NCI-H2107 treated with DMSO at 0.1 percent for 48 hours (cell line): ENCODE results near the gene MAP3K3.
A peak's percentile ranks its signal among the peaks of the same experiment; 100 is the strongest.

Experiments
- DNase-seq: peaks from one replicate; lab custom pipeline; 2025; ENCODE audit not compliant: unreplicated experiment; lab: John Stamatoyannopoulos, UW

The MAP3K3 gene

DNA sequence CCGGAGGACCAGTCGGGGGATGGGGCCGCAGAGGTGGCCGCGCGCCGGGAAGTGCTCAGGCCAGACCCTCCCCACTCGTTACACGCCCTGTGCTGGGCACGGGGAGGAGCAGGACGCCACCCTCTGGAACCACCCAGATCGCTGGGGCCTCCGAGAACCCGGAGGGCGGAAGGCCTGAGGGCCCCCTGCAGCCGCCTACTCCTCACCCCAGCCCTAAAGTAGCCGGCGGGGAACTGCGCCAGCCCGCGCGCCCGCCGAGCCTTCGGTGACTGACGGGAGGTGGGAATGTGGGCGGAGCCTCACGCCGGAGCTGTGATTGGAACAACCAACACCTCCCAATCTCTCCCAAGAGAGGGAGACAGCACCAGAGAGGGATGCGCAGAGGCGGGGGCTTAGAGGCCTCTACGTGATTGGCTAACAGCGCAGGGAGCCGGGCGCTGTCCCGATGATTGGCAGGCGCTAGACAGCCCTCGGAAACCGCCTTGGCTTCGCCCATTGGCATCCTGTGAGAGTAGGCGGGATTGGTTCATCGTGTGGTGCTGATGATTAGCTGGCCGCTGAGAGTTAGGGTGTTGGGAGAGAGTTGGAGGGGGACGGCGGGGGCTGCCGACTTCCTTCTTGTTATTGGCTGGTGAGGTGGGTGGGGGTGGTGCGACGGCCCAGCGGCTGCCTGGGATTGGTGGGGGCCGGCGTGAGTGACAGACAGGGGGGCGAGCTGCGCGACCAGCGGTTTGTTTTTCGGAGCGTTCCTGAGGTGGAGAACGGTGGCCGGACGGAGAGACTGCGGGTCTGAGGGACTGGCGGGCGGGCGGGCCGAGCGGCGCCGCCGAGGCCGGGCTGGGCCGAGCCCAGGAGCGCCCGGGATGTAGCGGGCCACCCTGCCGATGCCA is at the start of gene MAP3K3:
Gene MAP3K3, plus strand, starts transcription at position 734 of the 890 bp plus-strand sequence. CDS start 343 bp downstream, outside the sequence.
- DNase-seq, result peak; percentile 99

DNA sequence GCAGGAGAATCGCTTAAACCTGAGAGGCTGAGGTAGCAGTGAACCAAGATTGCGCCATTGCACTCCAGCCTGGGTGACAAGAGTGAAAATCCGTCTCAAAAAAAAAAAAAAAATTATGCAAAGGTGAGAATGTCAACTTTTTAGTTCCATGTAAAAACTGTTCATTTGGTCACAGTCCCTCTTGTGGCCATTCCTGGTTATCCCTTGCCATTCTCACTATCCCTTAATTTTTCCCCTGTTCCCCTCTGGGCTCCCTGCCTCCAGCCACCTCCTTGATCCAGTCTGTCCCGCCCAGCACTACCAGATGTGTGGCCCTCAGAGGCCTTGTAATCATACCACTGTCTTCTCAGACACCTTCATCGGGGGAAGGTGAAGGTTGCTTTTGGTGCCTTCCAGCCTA is 48.6 kb upstream of the MAP3K3 start:
- DNase-seq, result no peak

DNA sequence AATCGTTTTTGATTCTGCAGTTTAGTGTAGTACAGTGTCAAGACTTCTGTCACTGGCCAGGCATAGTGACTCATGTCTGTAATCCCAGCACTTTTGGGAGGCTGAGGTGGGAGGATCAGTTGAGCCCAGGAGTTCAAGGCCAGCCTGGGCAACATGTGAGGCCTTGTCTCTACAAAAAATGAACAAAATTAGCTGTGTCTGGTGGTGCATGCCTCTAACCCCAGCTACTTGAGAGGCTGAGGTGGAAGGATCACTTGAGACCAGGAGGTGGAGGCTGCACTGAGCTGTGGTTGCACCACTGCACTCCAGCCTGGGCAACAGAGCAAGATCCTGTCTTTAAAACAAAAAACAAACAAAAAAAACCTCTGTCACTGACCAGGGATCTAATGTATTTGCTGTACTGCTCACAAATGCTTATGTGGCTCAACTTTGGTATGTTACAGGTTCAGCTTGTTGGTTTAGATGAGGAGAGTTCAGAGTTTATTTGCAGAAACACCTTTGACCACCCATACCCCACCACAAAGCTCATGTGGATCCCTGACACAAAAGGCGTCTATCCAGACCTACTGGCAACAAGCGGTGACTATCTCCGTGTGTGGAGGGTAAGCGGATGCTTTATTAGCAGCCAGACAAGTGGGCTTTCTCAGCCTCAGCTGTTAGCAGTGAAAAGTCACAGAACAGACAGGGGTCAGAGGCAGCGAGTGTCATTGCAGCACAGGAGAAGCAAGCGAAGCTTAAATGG is 44.0 kb upstream of the MAP3K3 start:
- no peak for DNase-seq

DNA sequence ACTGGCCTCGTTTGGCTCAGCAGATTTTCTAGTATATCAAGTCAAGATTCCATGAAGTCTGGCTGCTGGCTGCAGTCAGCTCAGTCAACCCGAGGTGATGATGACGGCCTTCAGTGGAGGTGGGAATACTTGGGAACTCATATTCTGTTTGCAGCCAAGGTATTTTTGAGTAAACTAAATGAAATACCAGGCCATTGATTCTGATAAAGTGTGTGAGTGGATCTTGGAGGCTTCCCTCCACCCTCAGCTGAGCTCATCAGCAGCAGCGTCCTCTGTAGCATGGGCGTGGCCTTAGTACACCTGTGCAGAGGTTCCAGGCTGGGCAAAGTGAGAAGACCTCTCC is 43.5 kb upstream of the MAP3K3 start:
- no peak for DNase-seq

DNA sequence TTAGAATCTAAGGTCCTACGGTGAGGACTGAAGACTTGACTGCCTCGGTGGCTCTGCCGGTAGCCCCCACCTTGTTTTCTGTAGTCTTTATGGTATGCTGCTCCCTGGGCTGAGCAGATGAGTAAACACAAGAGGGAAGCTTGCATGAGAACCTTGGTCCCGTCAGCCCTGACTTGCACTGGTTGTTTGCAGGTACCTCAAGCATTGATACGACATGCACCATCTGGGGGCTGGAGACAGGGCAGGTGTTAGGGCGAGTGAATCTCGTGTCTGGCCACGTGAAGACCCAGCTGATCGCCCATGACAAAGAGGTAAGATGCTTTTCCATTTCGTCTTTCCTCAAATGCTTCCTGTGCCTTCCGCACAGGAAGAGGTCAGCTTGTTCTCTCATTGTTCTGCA is 42.6 kb upstream of the MAP3K3 start:
- no peak for DNase-seq

DNA sequence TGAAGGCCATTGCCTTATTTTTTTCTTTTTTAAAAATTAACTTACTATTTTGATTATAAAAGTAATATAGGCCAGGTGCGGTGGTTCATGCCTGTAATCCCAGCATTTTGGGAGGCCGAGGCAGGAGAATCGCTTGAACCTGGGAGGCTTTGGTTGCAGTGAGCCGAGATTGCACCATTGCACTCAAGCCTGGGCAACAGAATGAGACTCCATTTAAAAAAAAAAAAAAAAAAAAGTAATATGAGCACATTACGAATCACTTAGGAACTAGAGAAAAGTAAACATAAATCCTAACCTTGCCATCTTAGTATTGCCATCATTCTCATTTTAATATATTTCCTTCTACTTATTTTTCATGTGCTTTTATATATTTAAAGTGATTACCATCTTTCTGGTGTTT is 34.4 kb upstream of the MAP3K3 start:
- DNase-seq, result no peak

DNA sequence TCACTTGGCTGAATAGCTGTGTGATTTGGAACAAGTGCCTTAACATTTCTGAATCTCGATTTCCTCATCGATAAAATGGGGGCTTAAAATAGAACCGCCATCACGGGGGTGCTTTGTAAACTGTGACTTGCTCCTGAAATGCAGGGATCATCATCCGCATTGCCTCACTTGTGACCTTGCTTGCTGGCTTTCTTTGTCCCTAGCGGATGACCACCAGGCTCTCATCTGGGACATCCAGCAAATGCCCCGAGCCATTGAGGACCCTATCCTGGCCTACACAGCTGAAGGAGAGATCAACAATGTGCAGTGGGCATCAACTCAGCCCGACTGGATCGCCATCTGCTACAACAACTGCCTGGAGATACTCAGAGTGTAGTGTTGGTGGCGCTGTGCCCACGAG is 33.4 kb upstream of the MAP3K3 start:
- no peak for DNase-seq

DNA sequence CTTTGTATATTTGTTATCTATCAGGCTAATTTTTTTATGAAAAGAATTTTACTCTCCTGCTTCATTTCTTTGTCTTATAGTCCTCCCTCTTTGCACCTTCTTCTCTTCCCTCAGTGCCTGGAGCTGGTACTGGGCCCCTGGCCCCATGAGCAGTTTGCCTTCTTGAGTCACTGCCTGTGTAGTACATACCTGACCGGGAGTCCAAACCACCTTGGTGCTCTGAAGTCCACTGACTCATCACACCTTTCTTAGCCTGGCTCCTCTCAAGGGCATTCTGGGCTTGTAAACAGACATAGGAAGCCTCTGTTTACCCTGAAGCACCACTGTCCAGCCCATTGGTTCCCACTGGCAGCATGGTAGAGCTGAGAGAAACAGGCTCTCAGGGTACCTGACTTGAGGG is 32.6 kb upstream of the MAP3K3 start:
- no peak for DNase-seq

DNA sequence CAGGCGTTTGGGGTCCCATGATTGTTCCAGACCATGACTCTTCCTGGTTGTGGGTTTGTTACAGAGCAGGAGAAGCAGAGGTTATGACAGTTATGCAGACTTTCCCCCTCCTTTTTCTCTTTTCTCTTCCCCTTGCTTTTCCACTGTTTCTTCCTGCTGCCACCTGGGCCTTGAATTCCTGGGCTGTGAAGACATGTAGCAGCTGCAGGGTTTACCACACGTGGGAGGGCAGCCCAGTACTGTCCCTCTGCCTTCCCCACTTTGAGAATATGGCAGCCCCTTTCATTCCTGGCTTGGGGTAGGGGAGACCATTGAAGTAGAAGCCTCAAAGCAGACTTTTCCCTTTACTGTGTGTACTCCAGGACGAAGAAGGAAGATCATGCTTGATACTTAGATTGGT is 29.4 kb upstream of the MAP3K3 start:
- no peak for DNase-seq

DNA sequence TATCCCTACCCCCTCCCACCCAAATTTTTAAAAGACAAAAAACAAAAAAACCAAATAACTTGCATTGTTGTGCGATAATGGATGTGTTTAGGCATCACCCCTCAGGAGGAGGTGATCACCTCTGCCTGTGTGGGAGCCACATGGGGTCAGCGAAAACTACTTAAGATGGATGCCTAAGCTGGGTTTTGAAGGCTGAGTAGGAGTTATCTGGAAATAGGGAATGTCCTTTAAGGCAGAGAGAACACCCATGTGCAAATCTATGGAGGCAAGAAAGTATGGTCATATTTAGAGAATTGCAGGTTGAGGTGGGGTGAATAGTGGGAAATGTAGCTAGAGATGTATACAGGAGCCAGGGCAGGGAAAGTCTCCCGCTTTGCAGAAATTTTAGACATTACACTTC is 27.1 kb upstream of the MAP3K3 start:
- DNase-seq, result no peak

DNA sequence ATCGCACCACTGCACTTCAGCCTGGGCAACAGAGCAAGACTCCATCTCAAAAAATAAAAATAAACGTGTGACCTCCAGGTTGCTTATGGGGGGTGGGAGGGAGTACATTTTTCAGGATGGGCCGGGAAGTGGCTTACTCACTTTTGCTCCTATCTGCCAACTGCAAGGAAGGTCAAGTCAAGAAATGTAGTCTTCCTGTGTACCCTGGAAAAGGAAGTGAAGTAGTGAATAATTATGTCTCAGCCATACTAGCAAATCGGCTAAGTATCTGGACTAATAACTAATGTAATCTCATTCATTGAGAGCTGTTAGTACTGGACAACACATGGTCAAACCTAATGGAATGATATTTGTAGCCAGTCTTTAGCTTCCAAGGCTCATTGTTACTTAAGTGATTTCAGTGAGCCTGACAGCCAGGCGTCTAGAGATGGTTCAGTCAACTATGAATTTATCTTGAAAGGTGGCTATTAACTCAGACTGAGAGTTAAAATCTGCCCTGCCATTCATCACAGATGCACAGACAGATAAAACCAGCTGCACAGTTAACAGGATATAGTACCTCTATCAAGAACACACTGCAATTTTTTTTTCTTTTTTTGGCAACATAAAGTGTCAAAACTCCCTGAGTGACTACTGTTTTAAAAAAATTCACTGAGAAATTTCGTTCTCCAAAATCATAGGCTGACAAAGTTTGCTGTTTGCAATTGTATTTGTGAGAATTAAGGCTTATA is 25.2 kb upstream of the MAP3K3 start:
- DNase-seq, result no peak

DNA sequence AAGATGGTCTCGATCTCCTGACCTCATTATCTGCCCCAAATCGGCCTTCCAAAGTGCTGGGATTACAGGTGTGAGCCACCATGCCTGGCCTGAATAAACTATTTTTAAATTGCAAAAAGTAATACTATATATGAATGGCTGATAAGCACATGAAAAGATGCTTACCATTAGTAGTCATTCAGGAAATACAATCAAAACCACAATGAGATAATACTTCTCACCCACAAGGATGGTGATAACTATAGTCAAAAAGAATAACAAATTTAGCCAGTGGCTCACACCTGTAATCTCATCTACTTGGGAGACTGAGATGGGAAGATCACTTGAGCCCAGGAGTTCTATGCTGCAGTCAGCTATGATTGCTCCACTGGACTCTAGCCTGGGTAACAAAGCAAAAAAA is 23.9 kb upstream of the MAP3K3 start:
- DNase-seq, result no peak

DNA sequence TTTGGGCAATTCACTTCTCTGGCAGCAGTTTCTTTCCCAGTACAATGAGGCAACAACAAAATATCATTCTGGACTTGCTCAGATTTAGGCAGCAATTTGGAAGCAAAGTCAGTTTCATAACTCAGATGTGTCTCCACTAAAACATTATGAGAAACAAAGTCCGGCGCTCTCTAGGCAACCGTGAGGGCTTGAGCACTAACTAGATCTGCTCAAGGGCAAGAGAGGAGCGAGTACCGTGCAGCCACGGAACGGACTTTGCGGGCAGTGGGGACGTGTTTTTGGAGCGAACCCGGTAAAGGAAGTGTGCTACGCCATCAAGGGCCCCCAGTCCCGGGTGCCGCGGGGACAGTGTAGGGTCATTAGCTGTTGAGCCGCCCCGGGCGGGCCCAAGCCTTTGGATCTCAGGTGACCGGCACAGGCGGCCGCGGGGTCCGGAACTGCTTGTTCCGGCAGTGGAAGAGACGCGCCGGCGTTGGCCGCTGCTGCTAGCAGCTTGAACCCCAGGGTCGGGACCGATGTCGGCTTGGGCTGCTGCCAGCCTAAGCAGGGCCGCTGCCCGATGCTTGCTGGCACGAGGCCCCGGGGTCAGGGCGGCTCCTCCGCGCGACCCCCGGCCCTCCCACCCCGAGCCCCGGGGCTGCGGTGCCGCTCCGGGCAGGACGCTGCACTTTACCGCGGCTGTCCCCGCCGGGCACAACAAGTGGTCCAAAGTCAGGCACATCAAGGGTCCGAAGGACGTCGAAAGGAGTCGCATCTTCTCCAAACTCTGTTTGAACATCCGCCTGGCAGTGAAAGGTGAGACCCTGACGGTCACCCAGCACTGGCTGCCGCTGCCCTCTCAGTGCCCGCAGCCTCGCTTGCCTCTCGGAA is 21.4 kb upstream of the MAP3K3 start, which contains the start of gene TACO1:
Gene TACO1, plus strand, starts transcription at position 327 of the 870 bp plus-strand sequence. Its CDS starts 189 bp downstream, at position 516.
- DNase-seq, result peak; percentile 54

DNA sequence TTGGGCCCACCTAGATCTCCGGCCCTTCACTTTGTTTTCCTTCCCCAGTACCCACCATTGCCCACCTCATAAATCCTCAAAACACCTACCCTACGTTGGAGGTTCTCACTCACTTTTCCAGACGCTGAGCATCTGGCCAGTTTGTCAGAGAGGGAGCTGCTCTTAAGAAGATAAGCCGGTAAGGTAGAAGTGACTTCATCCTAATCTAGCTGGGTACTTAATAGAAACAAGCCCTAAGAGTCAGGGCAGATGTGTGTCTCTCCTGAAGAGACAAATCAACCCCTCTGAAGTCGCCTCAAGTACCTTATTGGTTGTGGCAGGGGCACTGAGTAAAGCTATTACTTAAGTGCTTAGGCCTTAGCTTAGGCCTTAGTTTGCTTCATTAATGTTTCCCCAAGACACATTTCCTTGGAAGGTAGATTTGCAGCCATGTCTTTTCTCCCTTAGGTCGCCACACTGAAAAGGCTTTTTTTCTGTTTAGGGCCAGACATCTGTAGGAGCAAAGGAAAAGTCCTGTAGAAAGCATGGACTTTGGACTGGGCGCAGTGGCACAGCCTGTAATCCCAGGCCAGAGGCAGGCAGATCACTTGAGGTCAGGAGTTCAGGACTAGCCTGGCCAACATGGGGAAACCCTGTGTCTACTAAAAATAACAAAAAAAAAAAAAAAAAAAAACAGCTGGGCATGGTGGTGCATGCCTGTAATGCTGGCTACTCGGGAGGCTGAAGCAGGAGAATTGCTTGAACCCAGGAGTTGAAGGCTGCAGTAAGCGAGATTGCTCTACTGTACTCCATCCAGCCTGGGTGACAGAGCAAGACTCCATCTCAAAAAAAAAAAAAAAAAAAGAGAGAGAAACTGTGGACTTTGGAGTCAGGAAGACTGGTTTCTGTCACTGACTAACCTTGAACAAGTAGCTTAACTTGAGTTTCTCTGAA is 20.5 kb upstream of the MAP3K3 start:
- DNase-seq, result no peak

DNA sequence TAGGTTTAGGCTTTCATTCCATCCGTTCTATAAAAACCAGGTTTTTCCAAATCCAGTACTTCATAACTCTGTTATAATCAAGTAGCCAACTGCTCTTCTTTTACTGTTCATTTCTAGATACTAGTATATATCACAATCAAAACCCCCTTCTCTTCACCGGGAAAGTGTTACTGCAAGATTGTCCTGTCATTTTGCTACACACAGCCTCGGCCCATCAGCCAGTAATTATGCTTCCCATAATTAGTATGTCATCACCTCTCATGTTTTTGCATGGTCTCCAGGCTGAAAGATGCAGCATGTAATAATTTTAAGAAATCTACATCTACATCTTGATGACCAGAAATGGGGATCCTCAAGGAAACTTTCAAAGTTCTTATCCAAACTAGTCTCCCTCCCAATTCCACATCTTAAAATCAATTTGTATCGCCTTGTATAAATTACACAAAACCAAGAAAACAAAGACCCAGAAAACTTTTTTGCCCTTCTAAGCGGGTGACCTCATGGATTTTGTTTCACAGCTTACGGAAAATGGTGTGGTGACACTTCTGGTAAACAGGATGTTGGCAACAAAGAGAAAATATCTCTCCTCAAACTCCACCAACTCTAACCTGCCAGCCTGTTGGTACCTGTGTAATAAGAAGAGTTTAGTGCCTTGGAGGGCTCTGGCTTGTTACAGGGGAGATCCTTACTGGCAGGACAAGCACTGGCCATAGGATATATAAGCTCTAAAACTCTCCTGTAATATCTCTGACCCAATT is 12.2 kb upstream of the MAP3K3 start:
- DNase-seq, result no peak

DNA sequence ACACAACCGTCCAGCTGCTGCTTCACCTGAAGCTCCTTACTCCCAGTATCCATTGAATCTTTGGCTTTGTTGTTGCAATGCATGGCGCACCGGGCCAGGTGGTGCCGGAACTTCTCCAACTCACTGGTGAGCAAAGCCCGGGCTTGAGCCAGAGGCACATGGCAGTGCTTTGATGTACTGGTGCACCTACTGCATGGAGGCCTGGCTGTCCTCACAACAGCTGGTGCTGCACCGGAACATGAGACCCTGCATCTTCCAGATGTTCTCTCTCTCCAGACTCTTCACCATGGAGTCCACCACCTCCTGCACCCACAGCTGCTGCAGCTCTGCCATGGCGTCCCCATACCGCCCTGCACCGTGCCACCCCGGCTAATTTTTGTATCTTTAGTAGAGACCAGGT is 11.4 kb upstream of the MAP3K3 start:
- no peak for DNase-seq

DNA sequence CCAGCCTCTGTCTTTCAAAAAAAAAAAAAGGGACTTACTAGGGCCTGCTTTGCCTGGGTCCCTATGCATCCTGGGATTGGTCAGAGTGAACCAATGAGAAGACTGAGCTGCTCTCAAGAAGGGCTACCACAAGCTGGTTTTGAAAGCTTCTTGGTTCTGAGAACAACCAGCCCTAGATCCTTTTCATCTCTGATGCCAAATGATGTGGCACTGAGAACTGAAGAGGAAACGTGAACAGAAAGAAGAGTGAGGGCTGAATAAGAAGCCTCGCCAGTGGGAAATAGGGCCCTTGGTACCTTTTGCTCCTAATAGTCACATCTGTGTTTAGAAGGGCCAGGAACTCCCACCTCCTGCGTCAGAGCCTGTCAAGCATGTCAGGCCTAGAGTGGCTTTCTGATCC is 10.9 kb upstream of the MAP3K3 start:
- no peak for DNase-seq

DNA sequence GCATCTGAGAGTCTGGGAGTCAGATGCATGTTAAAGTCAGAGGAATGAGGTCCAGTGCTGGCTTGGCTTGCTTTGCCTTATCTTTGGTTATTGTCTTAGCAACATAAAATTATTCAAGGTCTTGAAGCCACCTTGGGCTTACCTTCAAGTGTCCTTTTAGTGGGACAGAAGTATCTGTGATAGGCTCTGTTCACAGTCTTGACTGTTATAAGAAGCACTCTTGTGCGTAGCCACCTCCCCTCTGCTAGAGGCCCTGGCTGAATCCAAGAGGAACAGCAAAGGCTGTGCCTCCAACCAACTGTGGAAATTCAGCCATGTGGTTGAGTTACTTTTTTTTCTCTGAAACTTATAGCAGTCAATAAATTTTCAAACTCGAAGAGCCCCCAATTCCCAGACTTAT is 8.6 kb upstream of the MAP3K3 start:
- no peak for DNase-seq

DNA sequence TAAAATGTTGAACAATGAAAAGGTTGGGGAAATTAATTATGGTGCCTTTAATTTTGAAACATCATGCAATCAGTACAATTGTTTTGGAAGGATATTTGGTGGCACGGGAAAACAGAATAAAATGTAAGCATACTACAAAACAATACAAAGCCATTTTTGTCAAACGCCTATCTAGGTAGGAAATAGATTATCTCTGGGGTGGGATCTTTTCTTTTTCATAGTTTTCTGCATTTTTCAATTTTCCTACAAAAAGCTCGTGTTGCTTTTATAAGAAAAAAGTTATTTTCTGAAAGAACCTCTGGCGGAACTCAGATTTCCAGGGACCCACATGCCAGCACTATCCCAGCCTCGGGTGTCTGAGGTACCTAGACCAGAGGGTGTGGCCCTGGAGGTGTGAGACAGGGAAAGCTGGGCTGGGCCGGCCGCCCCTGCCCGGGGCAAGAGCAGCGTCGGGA is 961 bp upstream of the MAP3K3 start:
- no peak for DNase-seq
